A549 (cell line): Measurements from ENCODE around the gene PRAMEF1. TPM values are rescaled to one million over a fixed set of nuclear protein-coding genes. Genes with fewer than 3 reads are reported as not detected.

Source experiments
- ATAC-seq, 2 experiments: fragments of 200-7000 bp in 1 of 2; fragments of >200 bp in 1 of 2; cut with Nextera tagmentation in 1 of 2; cut with Tn5 transposase in 1 of 2; 3 replicates each; pipeline versions ENCODE4 v1.8.0 to v1.9.1; 2018 to 2020; ENCODE audit warnings: mild to moderate bottlenecking in 1 of 2, moderate library complexity in 1 of 2
- CTCF ChIA-PET: fragments of 300-600 bp; sonication (Branson Sonifier 250); formaldehyde crosslinking; extraction: SDS; loops from one replicate; lab custom pipeline; 2021; ENCODE audit warnings: antibody characterized with exemption, inconsistent platforms; lab: Yijun Ruan, JAX
- POLR2A ChIA-PET: fragments of 350-600 bp; formaldehyde crosslinking; extraction: SDS; loops from one replicate; lab custom pipeline; 2021; ENCODE audit warnings: antibody characterized with exemption, inconsistent platforms; lab: Yijun Ruan, JAX
- DNase-seq, 2 experiments: peaks; one replicate each; pipeline versions ENCODE4 v3.0.0 to v3.0.0-alpha.2; 2011 to 2016; ENCODE audit warnings: low read depth in 1 of 2, low spot score in 1 of 2
- FAIRE-seq: peaks from 2 replicates; lab custom pipeline; 2011; peaks lifted over from hg19 to GRCh38; lab: Jason Lieb, UNC
- H3K27ac ChIP-seq, 2 experiments: fragments of >200 bp; sonication (Bioruptor Twin); formaldehyde crosslinking; 3 replicates each; pipeline ENCODE4 v1.5.1; 2016 to 2017
- H3K4me1 ChIP-seq: fragments of >200 bp; sonication (Bioruptor Twin); formaldehyde crosslinking; 3 replicates; pipeline ENCODE4 v1.6.1; 2016
- H3K4me2 ChIP-seq: fragments of >200 bp; sonication (Bioruptor Twin); formaldehyde crosslinking; 3 replicates; pipeline ENCODE4 v1.6.1; 2016
- H3K4me3 ChIP-seq: fragments of >200 bp; sonication (Bioruptor Twin); formaldehyde crosslinking; 3 replicates; pipeline ENCODE4 v1.5.1; 2016
- H3K9me3 ChIP-seq: fragments of >200 bp; sonication (Bioruptor Twin); formaldehyde crosslinking; 3 replicates; pipeline ENCODE4 v1.6.1; 2016
- CBX2 ChIP-seq: fragments of 200-600 bp; sonication (generic); IDR thresholded peaks from 2 replicates; pipeline ENCODE4 v1.6.1; 2016; ENCODE audit warnings: low read depth, mild to moderate bottlenecking, borderline replicate concordance
- CEBPB ChIP-seq, 2 experiments: fragments of >200 bp in 1 of 2; sonication (Bioruptor Twin) in 1 of 2; formaldehyde crosslinking in 1 of 2; IDR thresholded peaks; 2 replicates each; pipeline ENCODE4 v1.6.1; 2012 to 2016
- EP300 ChIP-seq, 2 experiments: fragments of >200 bp; sonication (Bioruptor Twin); formaldehyde crosslinking; IDR thresholded peaks; 2 replicates in 1 of 2; 3 replicates in 1 of 2; pipeline ENCODE4 v1.6.1; 2016 to 2017
- ESRRA ChIP-seq: fragments of 150-350 bp; IDR thresholded peaks from 2 replicates; pipeline ENCODE4 v1.6.1; 2014; ENCODE audit warnings: mild to moderate bottlenecking, low read length, borderline replicate concordance
- FOSL2 ChIP-seq, 2 experiments: fragments of 450-650 bp in 1 of 2; fragments of >200 bp in 1 of 2; sonication (Bioruptor Twin) in 1 of 2; formaldehyde crosslinking; IDR thresholded peaks; 2 replicates each; pipeline versions ENCODE4 v1.5.0 to v1.6.1; 2016 to 2020; ENCODE audit warnings: mild to moderate bottlenecking in 1 of 2, moderate library complexity in 1 of 2
- HEYL ChIP-seq: fragments of 250-450 bp; sonication (Bioruptor Pico); IDR thresholded peaks from 2 replicates; pipeline ENCODE4 v1.8.0; 2021; ENCODE audit warnings: mild to moderate bottlenecking, moderate library complexity
- HOXA7 ChIP-seq: fragments of 250-450 bp; sonication (Bioruptor Pico); IDR thresholded peaks from 2 replicates; pipeline ENCODE4 v1.5.0; 2020; ENCODE audit warnings: mild to moderate bottlenecking, moderate library complexity
- HOXB13 ChIP-seq: fragments of 250-450 bp; sonication (Bioruptor Pico); IDR thresholded peaks from 2 replicates; pipeline ENCODE4 v1.5.0; 2020; ENCODE audit warnings: low read depth, mild to moderate bottlenecking, moderate library complexity
- KDM1A ChIP-seq: fragments of 200-600 bp; sonication (generic); IDR thresholded peaks from 2 replicates; pipeline ENCODE4 v1.6.1; 2016; ENCODE audit warnings: low read depth, mild to moderate bottlenecking
- KDM5A ChIP-seq: fragments of 200-600 bp; sonication (generic); IDR thresholded peaks from 2 replicates; pipeline ENCODE4 v1.6.1; 2016; ENCODE audit warnings: antibody characterized with exemption, mild to moderate bottlenecking
- MAZ ChIP-seq: fragments of 150-350 bp; IDR thresholded peaks from 2 replicates; pipeline ENCODE4 v1.6.1; 2014; ENCODE audit warnings: antibody characterized with exemption, low read depth, low read length, borderline replicate concordance
- MYC ChIP-seq: IDR thresholded peaks from 2 replicates; pipeline ENCODE4 v1.6.1; 2012; ENCODE audit warnings: mild to moderate bottlenecking, inconsistent platforms, low read length, improper control_type of control experiment, borderline replicate concordance
- NPAS2 ChIP-seq: fragments of 250-450 bp; sonication (Bioruptor Pico); IDR thresholded peaks from 2 replicates; pipeline ENCODE4 v1.8.0; 2022; ENCODE audit warnings: mild to moderate bottlenecking, moderate library complexity, borderline replicate concordance
- POLR2A ChIP-seq: IDR thresholded peaks from 2 replicates; pipeline ENCODE4 v1.6.1; 2012; ENCODE audit warnings: mild to moderate bottlenecking, low read length
- RARB ChIP-seq: fragments of 250-450 bp; sonication (Bioruptor Pico); IDR thresholded peaks from 2 replicates; pipeline ENCODE4 v1.8.0; 2021; ENCODE audit warnings: mild to moderate bottlenecking, moderate library complexity
- RNF2 ChIP-seq: fragments of 200-600 bp; sonication (generic); IDR thresholded peaks from 2 replicates; pipeline ENCODE4 v1.6.1; 2016; ENCODE audit warnings: low read depth, mild to moderate bottlenecking, antibody characterized with exemption, moderate library complexity, borderline replicate concordance
- SMC3 ChIP-seq: fragments of >200 bp; sonication (Bioruptor Twin); formaldehyde crosslinking; IDR thresholded peaks from 3 replicates; pipeline ENCODE4 v1.6.1; 2018; ENCODE audit warnings: inconsistent platforms
- SREBF2 ChIP-seq: fragments of 450-650 bp; IDR thresholded peaks from 2 replicates; pipeline ENCODE4 v1.6.1; 2014; ENCODE audit warnings: mild to moderate bottlenecking, moderate library complexity
- TFCP2L1 ChIP-seq: fragments of 250-450 bp; sonication (Bioruptor Pico); IDR thresholded peaks from 2 replicates; pipeline ENCODE4 v1.5.0; 2021; ENCODE audit warnings: mild to moderate bottlenecking
- TP53 ChIP-seq: fragments of 250-450 bp; sonication (Bioruptor Pico); IDR thresholded peaks from 2 replicates; pipeline ENCODE4 v1.5.0; 2021; ENCODE audit warnings: mild to moderate bottlenecking, moderate library complexity
- ZFP36 ChIP-seq: fragments of 450-650 bp; IDR thresholded peaks from 2 replicates; pipeline ENCODE4 v1.6.1; 2014; ENCODE audit warnings: borderline replicate concordance; ENCODE audit not compliant: partially characterized antibody
- WGBS: methylation state at CpG from one replicate; pipeline ENCODE4 v1.1.6; 2017; ENCODE audit errors: missing lambda C conversion rate; 5-methylcytosine and 5-hydroxymethylcytosine counted together
- polyA plus RNA-seq, 4 experiments: library from polyadenylated mRNA; depleted of rRNA in 3 of 4; stranded (reverse); fragments of >200 nt; fragmentation: RNase III in 1 of 4; extraction: RNeasy Plus Mini Kit Qiagen cat#74134 plus additional on column Dnase treatment in 1 of 4; gene quantifications; 2 replicates in 3 of 4; 3 replicates in 1 of 4; pipeline ENCODE4 v1.2.3, GENCODE V29; 2011 to 2017
- TF ChIP-seq, protein P1 (sequence below): IDR thresholded peaks from 2 replicates; pipeline ENCODE4 v1.6.1; 2012
- TF ChIP-seq, protein P2 (sequence below): fragments of 450-650 bp; IDR thresholded peaks from 2 replicates; pipeline ENCODE4 v1.6.1; 2014; ENCODE audit warnings: antibody characterized with exemption
- TF ChIP-seq, protein P3 (sequence below): fragments of >200 bp; sonication (Bioruptor Twin); formaldehyde crosslinking; IDR thresholded peaks from 2 replicates; pipeline ENCODE4 v1.6.1; 2016
- TF ChIP-seq, protein P4 (sequence below): IDR thresholded peaks from 2 replicates; pipeline ENCODE4 v1.6.1; 2012; ENCODE audit warnings: low read depth, borderline replicate concordance

The PRAMEF1 gene
- polyA plus RNA-seq, 2 of the 4 experiments (the other 2 are of a cell fraction): not detected

GRCh38 chr1:12771186-12771585 lies 20.0 kb upstream of the PRAMEF1 start (continued):
- TF ChIP-seq, protein P1, sequence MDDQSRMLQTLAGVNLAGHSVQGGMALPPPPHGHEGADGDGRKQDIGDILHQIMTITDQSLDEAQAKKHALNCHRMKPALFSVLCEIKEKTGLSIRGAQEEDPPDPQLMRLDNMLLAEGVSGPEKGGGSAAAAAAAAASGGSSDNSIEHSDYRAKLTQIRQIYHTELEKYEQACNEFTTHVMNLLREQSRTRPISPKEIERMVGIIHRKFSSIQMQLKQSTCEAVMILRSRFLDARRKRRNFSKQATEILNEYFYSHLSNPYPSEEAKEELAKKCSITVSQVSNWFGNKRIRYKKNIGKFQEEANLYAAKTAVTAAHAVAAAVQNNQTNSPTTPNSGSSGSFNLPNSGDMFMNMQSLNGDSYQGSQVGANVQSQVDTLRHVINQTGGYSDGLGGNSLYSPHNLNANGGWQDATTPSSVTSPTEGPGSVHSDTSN: no peak
- TF ChIP-seq, protein P2, sequence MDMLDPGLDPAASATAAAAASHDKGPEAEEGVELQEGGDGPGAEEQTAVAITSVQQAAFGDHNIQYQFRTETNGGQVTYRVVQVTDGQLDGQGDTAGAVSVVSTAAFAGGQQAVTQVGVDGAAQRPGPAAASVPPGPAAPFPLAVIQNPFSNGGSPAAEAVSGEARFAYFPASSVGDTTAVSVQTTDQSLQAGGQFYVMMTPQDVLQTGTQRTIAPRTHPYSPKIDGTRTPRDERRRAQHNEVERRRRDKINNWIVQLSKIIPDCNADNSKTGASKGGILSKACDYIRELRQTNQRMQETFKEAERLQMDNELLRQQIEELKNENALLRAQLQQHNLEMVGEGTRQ: no peak
- TF ChIP-seq EP300 (IDR thresholded peaks at IDR 0.05): no peak
- TF ChIP-seq RNF2: no peak

GRCh38 chr1:12772520-12772919 lies 18.7 kb upstream of the PRAMEF1 start:
- no peaks in the 10 kb centered on the region for H3K9me3 ChIP-seq
- no peak for FAIRE-seq
- H3K27ac ChIP-seq: no peak overlapping the region
- no peak for ATAC-seq
- 31% methylated on average over 5 of the region's 5 CpGs for WGBS
- H3K4me3 ChIP-seq: no peak overlapping the region
- DNase-seq: no peak
- TF ChIP-seq SMC3 (no peak), RNF2 (no peak), KDM5A (no peak), HOXB13 (CRISPR knock-in tag) (no peak), KDM1A (no peak), RARB (CRISPR knock-in tag) (no peak), SREBF2 (no peak), NPAS2 (CRISPR knock-in tag) (no peak), HEYL (no peak), CEBPB (IDR thresholded peaks at IDR 0.05) (no peak), FOSL2 (IDR thresholded peaks at IDR 0.05) (no peak), FOSL2 (CRISPR knock-in tag; IDR thresholded peaks at IDR 0.05) (no peak), POLR2A (no peak), TFCP2L1 (CRISPR knock-in tag) (no peak), HOXA7 (CRISPR knock-in tag) (no peak), MYC (no peak), ZFP36 (no peak), TP53 (no peak)
- TF ChIP-seq, protein P3, sequence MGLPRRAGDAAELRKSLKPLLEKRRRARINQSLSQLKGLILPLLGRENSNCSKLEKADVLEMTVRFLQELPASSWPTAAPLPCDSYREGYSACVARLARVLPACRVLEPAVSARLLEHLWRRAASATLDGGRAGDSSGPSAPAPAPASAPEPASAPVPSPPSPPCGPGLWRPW: no peak
- TF ChIP-seq, protein P4, sequence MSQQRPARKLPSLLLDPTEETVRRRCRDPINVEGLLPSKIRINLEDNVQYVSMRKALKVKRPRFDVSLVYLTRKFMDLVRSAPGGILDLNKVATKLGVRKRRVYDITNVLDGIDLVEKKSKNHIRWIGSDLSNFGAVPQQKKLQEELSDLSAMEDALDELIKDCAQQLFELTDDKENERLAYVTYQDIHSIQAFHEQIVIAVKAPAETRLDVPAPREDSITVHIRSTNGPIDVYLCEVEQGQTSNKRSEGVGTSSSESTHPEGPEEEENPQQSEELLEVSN: no peak
- TF ChIP-seq, protein P1: no peak
- no peaks in the 10 kb centered on the region for H3K4me1 ChIP-seq
- no peak overlapping the region for H3K4me2 ChIP-seq
- CTCF ChIA-PET: no interaction called here
- POLR2A ChIA-PET: no interaction called here

- Histone ChIP-seq H3K27ac (no peak within 1 kb of the TSS), H3K4me1 (no peaks in the 10 kb centered on the region), H3K4me3 (no peak within 1 kb of the TSS), H3K4me2 (no peak within 1 kb of the TSS), H3K9me3 (no peaks in the 10 kb centered on the region)
- WGBS: 29% methylated on average over 5 of the region's 5 CpGs
- DNase-seq (no peak), FAIRE-seq (no peak), ATAC-seq (no peak)
- ChIA-PET CTCF (no interaction called here), POLR2A (no interaction called here)
- TF ChIP-seq CBX2 (no peak), KDM5A (no peak), ESRRA (no peak), NPAS2 (CRISPR knock-in tag) (no peak), MAZ (no peak)
These were observed 17.8 kb upstream of the PRAMEF1 start, which contains the start of gene PRAMEF12 for GRCh38 chr1:12773438-12773837. Gene PRAMEF12 (plus strand): TSS chr1:12773738. CDS start chr1:12774868, 1,130 bp downstream.
